Measurements from ENCODE around the gene TMEM139. TPM values are rescaled to one million over a fixed set of nuclear protein-coding genes. Genes with fewer than 3 reads are reported as not detected.

Gene TMEM139
- polyA plus RNA-seq, 3 donors, result 0.55 TPM; not detected in 2

DNA sequence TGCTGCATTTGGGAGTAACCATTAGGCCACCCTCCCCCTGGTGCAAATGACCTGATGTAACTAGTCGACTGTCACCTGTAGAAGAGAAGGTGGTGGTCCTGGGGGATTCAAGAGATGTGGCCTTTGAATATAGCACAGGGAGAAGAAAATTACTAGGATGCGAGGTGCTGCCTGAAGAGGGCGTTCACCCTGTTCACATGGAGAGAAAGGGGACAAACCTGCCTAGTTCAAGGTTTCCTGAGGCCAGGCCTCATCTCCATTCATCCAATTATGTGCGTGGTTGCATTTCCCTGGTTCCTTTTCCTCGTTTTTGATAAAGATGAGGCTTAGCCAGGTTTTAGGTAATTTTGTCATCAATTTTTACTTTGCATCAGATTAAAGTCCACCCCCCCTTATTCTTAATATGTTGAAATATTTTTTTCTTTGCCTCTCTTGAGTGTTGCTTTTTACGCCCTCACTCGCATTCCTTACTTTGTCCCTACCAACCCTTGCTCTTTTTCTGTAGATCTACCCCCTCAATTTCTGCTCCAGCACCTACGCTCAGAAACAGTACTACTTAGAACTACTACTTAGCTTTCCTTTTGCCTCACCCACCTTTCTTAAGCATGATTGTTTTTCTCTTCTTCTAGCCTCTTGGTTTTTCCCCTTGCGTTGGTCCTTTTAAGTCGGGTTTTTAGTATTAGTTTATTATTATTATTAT lies 44.9 kb downstream of the TMEM139 start:
- TF ChIP-seq, protein P1, sequence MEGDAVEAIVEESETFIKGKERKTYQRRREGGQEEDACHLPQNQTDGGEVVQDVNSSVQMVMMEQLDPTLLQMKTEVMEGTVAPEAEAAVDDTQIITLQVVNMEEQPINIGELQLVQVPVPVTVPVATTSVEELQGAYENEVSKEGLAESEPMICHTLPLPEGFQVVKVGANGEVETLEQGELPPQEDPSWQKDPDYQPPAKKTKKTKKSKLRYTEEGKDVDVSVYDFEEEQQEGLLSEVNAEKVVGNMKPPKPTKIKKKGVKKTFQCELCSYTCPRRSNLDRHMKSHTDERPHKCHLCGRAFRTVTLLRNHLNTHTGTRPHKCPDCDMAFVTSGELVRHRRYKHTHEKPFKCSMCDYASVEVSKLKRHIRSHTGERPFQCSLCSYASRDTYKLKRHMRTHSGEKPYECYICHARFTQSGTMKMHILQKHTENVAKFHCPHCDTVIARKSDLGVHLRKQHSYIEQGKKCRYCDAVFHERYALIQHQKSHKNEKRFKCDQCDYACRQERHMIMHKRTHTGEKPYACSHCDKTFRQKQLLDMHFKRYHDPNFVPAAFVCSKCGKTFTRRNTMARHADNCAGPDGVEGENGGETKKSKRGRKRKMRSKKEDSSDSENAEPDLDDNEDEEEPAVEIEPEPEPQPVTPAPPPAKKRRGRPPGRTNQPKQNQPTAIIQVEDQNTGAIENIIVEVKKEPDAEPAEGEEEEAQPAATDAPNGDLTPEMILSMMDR (IDR thresholded peaks at IDR 0.05), result no peak
- H4K20me1 ChIP-seq (ENCODE audit: insufficient read depth, low read length), result no peaks in the 10 kb centered on the region
- intact Hi-C loops (cut with micrococcal nuclease), result loop anchor here in 1 of 2 donors (10.0 kb wide), 1 partner anchor 85 kb away; no protein-coding TSS in a partner anchor
- H3K4me1 ChIP-seq (ENCODE audit: control insufficient read depth in 1 of 2, insufficient read depth in 2 of 2, low read length in 2 of 2), result peaks cover 18 to 21% of the 10 kb centered on the region in 2 donors
- no peak for DNase-seq
- no peak overlapping the region for H3K27ac ChIP-seq (ENCODE audit: low read depth in 1 of 2, low read length in 2 of 2)
- Mint-ChIP-seq H3K4me1 (peaks cover 34% of the 10 kb centered on the region), H3K9me3 (no peaks in the 10 kb centered on the region), H3K27me3 (ENCODE audit: low read depth in 3 of 3) (peaks cover 0 to 3% (median 2%) of the 10 kb centered on the region in 3 donors), H3K4me3 (no peak overlapping the region), H3K36me3 (no peaks in the 10 kb centered on the region), H3K27ac (peak overlapping the region in 1 of 7 donors; percentile 31)
- no peak overlapping the region for H3K4me2 ChIP-seq (replicated peaks; ENCODE audit: extremely low read depth, low read length, poor library complexity, severe bottlenecking)
- no peak overlapping the region for H3K4me3 ChIP-seq (replicated peaks in 1 of 3; ENCODE audit: low read depth in 2 of 3, low read length in 3 of 3)
- no peak overlapping the region for H2AFZ ChIP-seq (ENCODE audit: insufficient read depth, low read depth, low read length, poor library complexity, severe bottlenecking)
- 100% methylated on average over 2 of the region's 10 CpGs for WGBS (ENCODE audit: insufficient coverage)
- H3K9ac ChIP-seq (ENCODE audit: insufficient read depth, low read length, poor library complexity, severe bottlenecking), result no peak overlapping the region
- H3K36me3 ChIP-seq (replicated peaks in 1 of 2; ENCODE audit: control insufficient read depth in 1 of 2, insufficient read depth in 2 of 2, low read length in 2 of 2), result no peaks in the 10 kb centered on the region
- H3K27me3 ChIP-seq (ENCODE audit: control insufficient read depth in 2 of 2, insufficient read depth in 2 of 2, low read length in 2 of 2), result no peaks in the 10 kb centered on the region
- H3K79me2 ChIP-seq (ENCODE audit: insufficient read depth, low read length), result no peaks in the 10 kb centered on the region
- no peaks in the 10 kb centered on the region for H3K9me3 ChIP-seq (replicated peaks in 1 of 2; ENCODE audit: control insufficient read depth in 1 of 2, insufficient read depth in 1 of 2, low read length in 2 of 2)

DNA sequence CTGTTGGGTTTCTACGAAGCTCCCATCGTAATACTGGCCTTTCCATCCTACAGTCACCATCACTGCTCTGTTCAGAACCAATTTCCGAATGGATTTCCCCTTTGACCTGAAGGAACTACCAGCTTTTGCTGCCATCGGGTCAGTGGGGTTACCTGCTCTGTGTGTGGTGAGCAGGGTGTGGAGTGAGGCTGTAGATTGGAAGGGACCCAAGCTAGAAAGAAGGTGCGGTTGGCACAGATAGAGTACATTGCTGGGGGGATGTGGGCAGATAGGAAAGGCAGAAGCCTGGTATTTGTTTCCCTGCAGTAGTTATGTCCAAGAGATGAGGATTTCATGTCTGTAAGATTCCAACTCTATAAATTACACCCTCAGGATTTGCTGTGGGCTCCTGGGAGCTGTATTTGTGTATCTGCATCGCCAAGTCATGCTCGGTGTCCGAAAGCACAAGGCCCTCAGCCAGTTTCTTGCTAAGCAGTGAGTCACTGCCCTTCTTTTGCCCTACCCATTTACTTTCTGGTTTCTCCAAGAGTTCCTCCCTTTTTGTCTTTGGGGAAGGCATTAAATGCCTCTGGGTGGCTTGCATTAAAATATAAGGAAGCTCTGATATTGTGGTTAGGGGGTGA lies 46.5 kb downstream of the TMEM139 start:
- Mint-ChIP-seq H3K4me3 (no peak overlapping the region), H3K4me1 (peaks cover 28% of the 10 kb centered on the region), H3K27ac (peak overlapping the region in 4 of 7 donors; percentile 60 to 84 (median 74)), H3K9me3 (peaks cover 0 to 2% (median 0%) of the 10 kb centered on the region in 7 donors), H3K36me3 (no peaks in the 10 kb centered on the region), H3K27me3 (ENCODE audit: low read depth in 3 of 3) (peaks cover 0 to 3% (median 2%) of the 10 kb centered on the region in 3 donors)
- TF ChIP-seq, protein P1 (IDR thresholded peaks at IDR 0.05), result no peak
- no peaks in the 10 kb centered on the region for H3K79me2 ChIP-seq (ENCODE audit: insufficient read depth, low read length)
- H3K4me3 ChIP-seq (replicated peaks in 1 of 3; ENCODE audit: low read depth in 2 of 3, low read length in 3 of 3), result no peak overlapping the region
- no peaks in the 10 kb centered on the region for H3K27me3 ChIP-seq (ENCODE audit: control insufficient read depth in 2 of 2, insufficient read depth in 2 of 2, low read length in 2 of 2)
- H4K20me1 ChIP-seq (ENCODE audit: insufficient read depth, low read length), result no peaks in the 10 kb centered on the region
- intact Hi-C loops (cut with micrococcal nuclease), result no loop called here
- peaks cover 18 to 21% of the 10 kb centered on the region in 2 donors for H3K4me1 ChIP-seq (ENCODE audit: control insufficient read depth in 1 of 2, insufficient read depth in 2 of 2, low read length in 2 of 2)
- no peak overlapping the region for H3K4me2 ChIP-seq (replicated peaks; ENCODE audit: extremely low read depth, low read length, poor library complexity, severe bottlenecking)
- peak overlapping the region in 1 of 2 donors; percentile 9 for H3K27ac ChIP-seq (ENCODE audit: low read depth in 1 of 2, low read length in 2 of 2)
- 44% methylated on average over 4 of the region's 8 CpGs for WGBS (ENCODE audit: insufficient coverage)
- no peaks in the 10 kb centered on the region for H3K9me3 ChIP-seq (replicated peaks in 1 of 2; ENCODE audit: control insufficient read depth in 1 of 2, insufficient read depth in 1 of 2, low read length in 2 of 2)
- H2AFZ ChIP-seq (ENCODE audit: insufficient read depth, low read depth, low read length, poor library complexity, severe bottlenecking), result no peak overlapping the region
- H3K36me3 ChIP-seq (replicated peaks in 1 of 2; ENCODE audit: control insufficient read depth in 1 of 2, insufficient read depth in 2 of 2, low read length in 2 of 2), result no peaks in the 10 kb centered on the region
- DNase-seq, result peak; percentile 50 to 63 (median 59)
- H3K9ac ChIP-seq (ENCODE audit: insufficient read depth, low read length, poor library complexity, severe bottlenecking), result no peak overlapping the region
